Measurements from ENCODE around the gene TAF4B.

Gene TAF4B

DNA sequence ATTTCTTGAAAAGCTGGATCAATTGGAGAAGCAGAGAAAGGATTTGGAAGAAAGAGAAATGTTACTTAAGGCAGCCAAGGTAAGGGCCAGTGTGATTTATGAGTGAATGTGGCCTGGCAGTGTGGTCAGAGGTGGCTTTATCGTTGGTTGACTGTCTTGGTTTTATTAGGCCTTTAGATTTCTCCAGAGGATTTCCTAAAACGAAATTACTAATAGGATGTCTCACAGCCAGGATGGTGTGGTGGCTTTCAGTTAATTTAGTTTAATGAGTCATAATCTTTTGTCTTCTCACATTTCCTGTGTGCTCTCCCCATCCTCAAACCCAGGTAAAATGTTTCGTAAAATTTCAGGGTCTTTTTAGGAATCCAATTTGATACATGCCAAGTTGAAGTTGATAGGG, 100.8 kb downstream of the TAF4B start:
- Histone ChIP-seq H3K4me2 (ENCODE audit: low read length) (no peak overlapping the region), H4K20me1 (ENCODE audit: insufficient read depth, low read length) (no peaks in the 10 kb centered on the region), H3K9me3 (ENCODE audit: insufficient read depth, low read length) (no peaks in the 10 kb centered on the region)

DNA sequence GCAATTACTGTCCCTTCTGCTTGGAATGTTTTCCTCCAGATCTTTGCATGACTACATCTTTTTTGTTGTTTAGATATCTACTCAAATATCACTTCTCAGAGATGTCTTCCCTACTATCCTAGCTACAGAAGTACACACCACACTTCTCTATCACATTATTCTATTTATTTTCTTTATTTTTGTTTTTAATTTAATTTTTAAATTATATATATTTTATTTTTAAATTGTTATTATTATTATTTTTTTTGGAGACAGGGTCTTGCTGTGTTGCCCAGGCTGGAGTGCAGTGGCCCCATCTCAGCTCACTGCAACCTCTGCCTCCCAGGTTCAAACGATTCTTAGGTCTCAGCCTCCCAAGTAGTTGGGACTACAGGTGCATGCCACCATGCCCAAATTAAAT, 106.7 kb downstream of the TAF4B start:
- Histone ChIP-seq H3K27ac (ENCODE audit: low read length) (no peak overlapping the region), H2AFZ (ENCODE audit: low read depth, low read length) (no peak overlapping the region), H3K4me1 (ENCODE audit: low read length) (no peaks in the 10 kb centered on the region), H3K79me2 (ENCODE audit: low read length) (no peaks in the 10 kb centered on the region), H3K9me3 (ENCODE audit: insufficient read depth, low read length) (no peaks in the 10 kb centered on the region), H3K4me2 (ENCODE audit: low read length) (no peak overlapping the region), H3K4me3 (ENCODE audit: low read length) (no peak overlapping the region), H4K20me1 (ENCODE audit: insufficient read depth, low read length) (no peaks in the 10 kb centered on the region), H3K9ac (ENCODE audit: low read length) (no peak overlapping the region), H3K36me3 (replicated peaks; ENCODE audit: low read depth, low read length) (peaks cover 14% of the 10 kb centered on the region), H3K27me3 (ENCODE audit: low read depth, low read length) (no peaks in the 10 kb centered on the region)
- TF ChIP-seq, protein P1, sequence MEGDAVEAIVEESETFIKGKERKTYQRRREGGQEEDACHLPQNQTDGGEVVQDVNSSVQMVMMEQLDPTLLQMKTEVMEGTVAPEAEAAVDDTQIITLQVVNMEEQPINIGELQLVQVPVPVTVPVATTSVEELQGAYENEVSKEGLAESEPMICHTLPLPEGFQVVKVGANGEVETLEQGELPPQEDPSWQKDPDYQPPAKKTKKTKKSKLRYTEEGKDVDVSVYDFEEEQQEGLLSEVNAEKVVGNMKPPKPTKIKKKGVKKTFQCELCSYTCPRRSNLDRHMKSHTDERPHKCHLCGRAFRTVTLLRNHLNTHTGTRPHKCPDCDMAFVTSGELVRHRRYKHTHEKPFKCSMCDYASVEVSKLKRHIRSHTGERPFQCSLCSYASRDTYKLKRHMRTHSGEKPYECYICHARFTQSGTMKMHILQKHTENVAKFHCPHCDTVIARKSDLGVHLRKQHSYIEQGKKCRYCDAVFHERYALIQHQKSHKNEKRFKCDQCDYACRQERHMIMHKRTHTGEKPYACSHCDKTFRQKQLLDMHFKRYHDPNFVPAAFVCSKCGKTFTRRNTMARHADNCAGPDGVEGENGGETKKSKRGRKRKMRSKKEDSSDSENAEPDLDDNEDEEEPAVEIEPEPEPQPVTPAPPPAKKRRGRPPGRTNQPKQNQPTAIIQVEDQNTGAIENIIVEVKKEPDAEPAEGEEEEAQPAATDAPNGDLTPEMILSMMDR (IDR thresholded peaks at IDR 0.05; ENCODE audit: low read depth, low read length) = no peak
- TF ChIP-seq EZH2phosphoT487 (IDR thresholded peaks at IDR 0.05; ENCODE audit: low read depth) = no peak

More for the DNA sequence above, 100.8 kb downstream of the TAF4B start:
- no peak overlapping the region for H3K27ac ChIP-seq (ENCODE audit: low read length)
- H2AFZ ChIP-seq (ENCODE audit: low read depth, low read length) = no peak overlapping the region
- no peaks in the 10 kb centered on the region for H3K27me3 ChIP-seq (ENCODE audit: low read depth, low read length)
- H3K79me2 ChIP-seq (ENCODE audit: low read length) = no peaks in the 10 kb centered on the region
- no peak overlapping the region for H3K4me3 ChIP-seq (ENCODE audit: low read length)
- no peak overlapping the region for H3K9ac ChIP-seq (ENCODE audit: low read length)
- peaks cover 14% of the 10 kb centered on the region for H3K36me3 ChIP-seq (replicated peaks; ENCODE audit: low read depth, low read length)
- TF ChIP-seq EZH2phosphoT487 (IDR thresholded peaks at IDR 0.05; ENCODE audit: low read depth) = no peak
- TF ChIP-seq, protein P1 (IDR thresholded peaks at IDR 0.05; ENCODE audit: low read depth, low read length) = no peak
- no peaks in the 10 kb centered on the region for H3K4me1 ChIP-seq (ENCODE audit: low read length)

DNA sequence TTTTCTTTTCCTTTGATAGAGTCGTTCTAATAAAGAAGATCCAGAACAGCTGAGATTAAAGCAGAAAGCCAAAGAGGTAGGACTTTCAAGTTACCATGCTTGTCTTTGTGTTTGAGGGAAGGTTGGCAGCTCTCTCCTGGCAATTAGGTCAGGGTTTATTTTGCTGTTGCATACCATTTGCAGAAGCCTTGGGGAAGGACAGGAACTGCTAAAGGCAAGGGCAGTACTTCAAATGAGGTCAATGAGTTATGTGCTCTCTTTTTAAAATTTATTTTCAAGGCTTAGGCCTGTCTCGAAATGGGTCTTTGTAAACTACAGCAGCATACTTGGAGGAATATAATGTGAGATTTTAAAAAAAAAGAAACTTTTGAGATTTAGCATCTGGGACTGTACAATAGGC, 108.9 kb downstream of the TAF4B start:
- Histone ChIP-seq H3K4me2 (ENCODE audit: low read length) (no peak overlapping the region), H3K36me3 (replicated peaks; ENCODE audit: low read depth, low read length) (peaks cover 7% of the 10 kb centered on the region), H3K9me3 (ENCODE audit: insufficient read depth, low read length) (no peaks in the 10 kb centered on the region), H3K4me1 (ENCODE audit: low read length) (no peaks in the 10 kb centered on the region), H3K79me2 (ENCODE audit: low read length) (no peaks in the 10 kb centered on the region), H4K20me1 (ENCODE audit: insufficient read depth, low read length) (no peaks in the 10 kb centered on the region), H3K4me3 (ENCODE audit: low read length) (no peak overlapping the region), H3K27me3 (ENCODE audit: low read depth, low read length) (no peaks in the 10 kb centered on the region), H3K27ac (ENCODE audit: low read length) (no peak overlapping the region), H3K9ac (ENCODE audit: low read length) (no peak overlapping the region), H2AFZ (ENCODE audit: low read depth, low read length) (no peak overlapping the region)
- TF ChIP-seq, protein P1 (IDR thresholded peaks at IDR 0.05; ENCODE audit: low read depth, low read length) = no peak
- no peak for TF ChIP-seq EZH2phosphoT487 (IDR thresholded peaks at IDR 0.05; ENCODE audit: low read depth)

DNA sequence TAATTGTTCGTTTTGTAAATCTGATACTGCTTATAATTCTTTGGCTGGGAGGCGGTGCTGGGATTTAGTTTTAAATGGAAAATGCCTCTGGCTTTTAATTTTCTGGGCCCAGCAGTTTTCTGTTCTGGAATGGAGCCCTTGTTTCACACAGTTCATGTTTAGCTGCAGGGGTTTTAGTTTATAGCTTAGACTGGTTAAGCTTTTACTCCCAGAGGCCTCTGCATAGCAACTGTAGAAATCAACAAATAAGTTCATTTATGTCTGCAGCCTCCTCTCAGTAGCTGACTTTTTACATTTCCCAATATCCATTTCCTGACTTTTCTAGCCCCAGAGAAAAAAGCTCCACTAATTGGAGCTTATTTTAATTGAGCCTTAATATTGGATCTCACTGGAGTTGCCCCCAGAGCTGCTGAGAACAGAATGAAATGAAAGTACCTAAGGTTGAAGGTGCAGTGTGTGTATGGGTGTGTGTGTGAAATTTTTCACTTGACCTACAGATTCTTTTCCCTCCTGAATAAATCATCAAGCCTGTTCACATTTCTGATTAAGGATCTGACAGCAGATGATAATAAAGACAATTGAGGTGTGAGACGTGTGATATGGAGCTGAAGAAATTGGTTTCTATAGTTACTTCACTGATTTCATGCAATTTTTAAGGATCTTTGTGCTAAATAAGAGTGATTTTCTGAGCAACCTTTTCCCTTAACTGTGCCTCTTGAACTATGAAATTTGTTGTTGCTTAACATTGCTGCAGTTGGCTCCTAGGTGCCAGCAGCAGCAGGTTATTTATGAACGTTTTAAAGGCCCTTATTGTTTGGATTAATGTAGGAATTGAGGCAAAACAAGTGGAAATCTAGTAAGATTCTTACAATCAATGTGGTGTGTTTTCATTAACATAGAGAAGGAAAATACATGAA, 109.6 kb downstream of the TAF4B start:
- H3K9me3 ChIP-seq (ENCODE audit: insufficient read depth, low read length) = no peaks in the 10 kb centered on the region
- TF ChIP-seq EZH2phosphoT487 (IDR thresholded peaks at IDR 0.05; ENCODE audit: low read depth) = no peak
- TF ChIP-seq, protein P1 (IDR thresholded peaks at IDR 0.05; ENCODE audit: low read depth, low read length) = no peak
- H3K27ac ChIP-seq (ENCODE audit: low read length) = no peak overlapping the region
- no peak overlapping the region for H3K4me3 ChIP-seq (ENCODE audit: low read length)
- H3K4me1 ChIP-seq (ENCODE audit: low read length) = no peaks in the 10 kb centered on the region
- no peak overlapping the region for H3K4me2 ChIP-seq (ENCODE audit: low read length)
- H2AFZ ChIP-seq (ENCODE audit: low read depth, low read length) = no peak overlapping the region
- H4K20me1 ChIP-seq (ENCODE audit: insufficient read depth, low read length) = no peaks in the 10 kb centered on the region
- no peaks in the 10 kb centered on the region for H3K79me2 ChIP-seq (ENCODE audit: low read length)
- no peaks in the 10 kb centered on the region for H3K27me3 ChIP-seq (ENCODE audit: low read depth, low read length)
- H3K36me3 ChIP-seq (replicated peaks; ENCODE audit: low read depth, low read length) = peaks cover 2% of the 10 kb centered on the region
- no peak overlapping the region for H3K9ac ChIP-seq (ENCODE audit: low read length)
